K562 (cell line): Measurements from ENCODE around the gene SAP130. TPM values are rescaled to one million over a fixed set of nuclear protein-coding genes. Genes with fewer than 3 reads are reported as not detected.

Source experiments
- HDAC6 ChIP-seq: IDR thresholded peaks from 2 replicates; pipeline ENCODE4 v1.6.1; 2012; ENCODE audit warnings: low read depth, mild to moderate bottlenecking, control low read depth, inconsistent platforms, low read length, moderate library complexity
- NFIX ChIP-seq: fragments of 250-450 bp; sonication (Bioruptor Pico); IDR thresholded peaks from 2 replicates; pipeline ENCODE4 v1.4.0; 2020; ENCODE audit warnings: low read depth, mild to moderate bottlenecking, moderate library complexity
- STAT5B ChIP-seq: fragments of 250-450 bp; sonication (Bioruptor Pico); IDR thresholded peaks from 2 replicates; pipeline ENCODE4 v1.8.0; 2021; ENCODE audit warnings: mild to moderate bottlenecking, inconsistent platforms
- ZFP91 ChIP-seq: sonication (generic); formaldehyde crosslinking; IDR thresholded peaks from 2 replicates; pipeline ENCODE4 v1.8.0; 2022; ENCODE audit warnings: mild to moderate bottlenecking, missing genetic modification reagents
- ZNF175 ChIP-seq: fragments of 200-800 bp; sonication (Bioruptor generic); IDR thresholded peaks from 2 replicates; pipeline ENCODE4 v1.6.1; 2016; ENCODE audit warnings: low read depth, mild to moderate bottlenecking, missing genetic modification characterization, missing compliant biosample characterization
- ZNF561 ChIP-seq: fragments of 450-650 bp; formaldehyde crosslinking; conservative IDR thresholded peaks from 2 replicates; pipeline ENCODE4 v1.4.0; 2020; ENCODE audit warnings: mild to moderate bottlenecking, moderate library complexity
- polyA plus RNA-seq, 8 experiments: library from polyadenylated mRNA; depleted of rRNA in 4 of 8; stranded (reverse) in 5 of 8; unstranded in 3 of 8; fragments of >200 nt; fragmentation: Nextera tagmentation in 2 of 8; fragmentation: Illumina TruSeq in 1 of 8; extraction: Ambion mirVana in 2 of 8; extraction: Trizol in 1 of 8; gene quantifications; 2 replicates each; pipeline versions ENCODE4 v1.2.1 to v1.2.3, GENCODE V29; 2011 to 2014; ENCODE audit warnings: inconsistent platforms in 1 of 8, missing spikeins in 1 of 8
- total RNA-seq, 7 experiments: library from RNA; depleted of rRNA in 6 of 7; stranded (reverse); fragments of >200 nt in 6 of 7; fragmentation: Illumina TruSeq in 2 of 7; extraction: Trizol in 2 of 7; gene quantifications; 2 replicates each; pipeline versions ENCODE4 v1.2.1 to v1.2.3, GENCODE V29; 2011 to 2021; ENCODE audit warnings: low replicate concordance in 1 of 7
- TF ChIP-seq, protein P1 (sequence below): sonication (generic); formaldehyde crosslinking; IDR thresholded peaks from 2 replicates; pipeline ENCODE4 v1.8.1; 2023; ENCODE audit warnings: mild to moderate bottlenecking, missing genetic modification reagents
- TF ChIP-seq, protein P2 (sequence below): IDR thresholded peaks from 2 replicates; pipeline ENCODE4 v1.6.1; 2016; ENCODE audit warnings: missing genetic modification characterization, missing compliant biosample characterization

The SAP130 gene
- total and polyA plus RNA-seq, 9 of the 15 experiments (the other 6 are each of a cell fraction or from before 2014, with no cell fraction given): 4.5 to 33.4 (median 7.4) TPM

- TF ChIP-seq, protein P1, sequence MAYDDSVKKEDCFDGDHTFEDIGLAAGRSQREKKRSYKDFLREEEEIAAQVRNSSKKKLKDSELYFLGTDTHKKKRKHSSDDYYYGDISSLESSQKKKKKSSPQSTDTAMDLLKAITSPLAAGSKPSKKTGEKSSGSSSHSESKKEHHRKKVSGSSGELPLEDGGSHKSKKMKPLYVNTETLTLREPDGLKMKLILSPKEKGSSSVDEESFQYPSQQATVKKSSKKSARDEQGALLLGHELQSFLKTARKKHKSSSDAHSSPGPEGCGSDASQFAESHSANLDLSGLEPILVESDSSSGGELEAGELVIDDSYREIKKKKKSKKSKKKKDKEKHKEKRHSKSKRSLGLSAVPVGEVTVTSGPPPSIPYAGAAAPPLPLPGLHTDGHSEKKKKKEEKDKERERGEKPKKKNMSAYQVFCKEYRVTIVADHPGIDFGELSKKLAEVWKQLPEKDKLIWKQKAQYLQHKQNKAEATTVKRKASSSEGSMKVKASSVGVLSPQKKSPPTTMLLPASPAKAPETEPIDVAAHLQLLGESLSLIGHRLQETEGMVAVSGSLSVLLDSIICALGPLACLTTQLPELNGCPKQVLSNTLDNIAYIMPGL: no peak
- TF ChIP-seq HDAC6 (no peak), ZNF175 (CRISPR knock-in tag) (no peak), NFIX (CRISPR knock-in tag) (no peak), ZFP91 (CRISPR knock-in tag) (no peak), ZNF561 (no peak), STAT5B (CRISPR knock-in tag) (no peak)
- TF ChIP-seq, protein P2, sequence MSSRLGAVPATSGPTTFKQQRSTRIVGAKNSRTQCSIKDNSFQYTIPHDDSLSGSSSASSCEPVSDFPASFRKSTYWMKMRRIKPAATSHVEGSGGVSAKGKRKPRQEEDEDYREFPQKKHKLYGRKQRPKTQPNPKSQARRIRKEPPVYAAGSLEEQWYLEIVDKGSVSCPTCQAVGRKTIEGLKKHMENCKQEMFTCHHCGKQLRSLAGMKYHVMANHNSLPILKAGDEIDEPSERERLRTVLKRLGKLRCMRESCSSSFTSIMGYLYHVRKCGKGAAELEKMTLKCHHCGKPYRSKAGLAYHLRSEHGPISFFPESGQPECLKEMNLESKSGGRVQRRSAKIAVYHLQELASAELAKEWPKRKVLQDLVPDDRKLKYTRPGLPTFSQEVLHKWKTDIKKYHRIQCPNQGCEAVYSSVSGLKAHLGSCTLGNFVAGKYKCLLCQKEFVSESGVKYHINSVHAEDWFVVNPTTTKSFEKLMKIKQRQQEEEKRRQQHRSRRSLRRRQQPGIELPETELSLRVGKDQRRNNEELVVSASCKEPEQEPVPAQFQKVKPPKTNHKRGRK: no peak
Observed at GRCh38 chr2:128012698-128013097, 15.2 kb downstream of the SAP130 start (continued).
